Gastroesophageal sphincter (tissue), 3 donors: ENCODE results near the gene OR2T11.

Experiments used
- CTCF ChIP-seq, 4 experiments: fragments of 200-600 bp in 2 of 4; fragments of 450-650 bp in 2 of 4; sonication (generic) in 1 of 4; IDR thresholded peaks; one replicate each; pipeline ENCODE4 v1.5.1; 2017 to 2019; ENCODE audit warnings: antibody characterized with exemption in 4 of 4, mild to moderate bottlenecking in 2 of 4, moderate library complexity in 2 of 4
- EP300 ChIP-seq: sonication (generic); formaldehyde crosslinking; IDR thresholded peaks from one replicate; pipeline ENCODE4 v1.6.1; 2017; ENCODE audit warnings: antibody characterized with exemption, mild to moderate bottlenecking
- POLR2AphosphoS5 ChIP-seq: sonication (generic); formaldehyde crosslinking; IDR thresholded peaks from one replicate; pipeline ENCODE4 v1.6.1; 2017; ENCODE audit warnings: antibody characterized with exemption

- TF ChIP-seq POLR2AphosphoS5 (no peak), CTCF (IDR thresholded peaks at IDR 0.05) (no peak), EP300 (no peak)
Measured at GRCh38 chr1:248592655-248593054, 42.2 kb downstream of the OR2T11 start.
